IPS DF 6.9 (cell line): ENCODE measurements around the gene CCNL1.

Source experiments
- DNase-seq: peaks from one replicate; pipeline ENCODE4 v3.0.0-alpha.2; 2013; ENCODE audit warnings: low read depth, low spot score
- H3K27ac ChIP-seq: one replicate; pipeline ENCODE4 v1.5.1; 2013; ENCODE audit warnings: low read length, control low read depth
- H3K27me3 ChIP-seq: 2 replicates; pipeline ENCODE4 v1.6.1; 2013; ENCODE audit warnings: mild to moderate bottlenecking, low read length; ENCODE audit not compliant: control insufficient read depth, insufficient read depth
- H3K36me3 ChIP-seq: 2 replicates; pipeline ENCODE4 v1.6.1; 2013; ENCODE audit warnings: low read length; ENCODE audit not compliant: control insufficient read depth, insufficient read depth
- H3K4me1 ChIP-seq: 2 replicates; pipeline ENCODE4 v1.6.1; 2013; ENCODE audit warnings: low read length; ENCODE audit not compliant: control insufficient read depth, insufficient read depth
- H3K4me3 ChIP-seq: 2 replicates; pipeline ENCODE4 v1.5.1; 2013; ENCODE audit warnings: mild to moderate bottlenecking, low read length
- H3K9me3 ChIP-seq: 2 replicates; pipeline ENCODE4 v1.6.1; 2013; ENCODE audit warnings: low read length, inconsistent platforms; ENCODE audit not compliant: control insufficient read depth, insufficient read depth
- WGBS: extraction: QIAGEN DNeasy Blood & Tissue Kit; methylation state at CpG from one replicate; pipeline ENCODE4 v1.1.7; 2013; ENCODE audit warnings: mixed read lengths, missing lambda C conversion rate; ENCODE audit not compliant: insufficient read length, insufficient coverage; 5-methylcytosine and 5-hydroxymethylcytosine counted together

Gene CCNL1

DNA sequence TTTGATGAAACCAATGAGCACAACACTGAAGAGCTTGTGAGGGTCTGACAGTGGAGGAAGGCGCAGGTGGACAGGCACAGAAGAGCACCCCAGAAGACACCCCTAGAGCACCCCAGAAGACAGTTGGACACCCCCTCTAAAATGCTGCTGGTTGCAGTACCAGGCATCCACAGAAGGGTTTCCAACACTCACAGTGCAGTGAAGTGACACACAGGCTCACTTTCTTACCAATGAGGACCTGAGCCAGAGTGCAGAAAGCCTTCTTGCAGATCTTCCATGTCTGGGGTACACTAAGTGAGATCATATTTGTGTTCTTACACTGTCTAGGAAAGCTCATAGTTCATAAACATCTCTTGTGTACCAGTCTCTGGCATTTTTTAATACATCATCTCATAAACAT is 27.6 kb downstream of the CCNL1 start:
- DNase-seq = no peak
- no peaks in the 10 kb centered on the region for H3K9me3 ChIP-seq
- no CpG with 5 or more reads among the region's 1 CpG for WGBS
- H3K4me3 ChIP-seq = no peak overlapping the region
- H3K27ac ChIP-seq = no peak overlapping the region
- peaks cover 6% of the 10 kb centered on the region for H3K4me1 ChIP-seq
- H3K27me3 ChIP-seq = no peaks in the 10 kb centered on the region
- no peaks in the 10 kb centered on the region for H3K36me3 ChIP-seq

- no CpG with 5 or more reads among the region's 5 CpGs for WGBS
- H3K27me3 ChIP-seq = no peaks in the 10 kb centered on the region
- no peak overlapping the region for H3K4me3 ChIP-seq
- no peaks in the 10 kb centered on the region for H3K36me3 ChIP-seq
- no peak overlapping the region for H3K27ac ChIP-seq
- H3K9me3 ChIP-seq = no peaks in the 10 kb centered on the region
- peaks cover 6% of the 10 kb centered on the region for H3K4me1 ChIP-seq
- no peak for DNase-seq
Observed at GRCh38 chr3:157131861-157132260, 28.1 kb downstream of the CCNL1 start.

DNA sequence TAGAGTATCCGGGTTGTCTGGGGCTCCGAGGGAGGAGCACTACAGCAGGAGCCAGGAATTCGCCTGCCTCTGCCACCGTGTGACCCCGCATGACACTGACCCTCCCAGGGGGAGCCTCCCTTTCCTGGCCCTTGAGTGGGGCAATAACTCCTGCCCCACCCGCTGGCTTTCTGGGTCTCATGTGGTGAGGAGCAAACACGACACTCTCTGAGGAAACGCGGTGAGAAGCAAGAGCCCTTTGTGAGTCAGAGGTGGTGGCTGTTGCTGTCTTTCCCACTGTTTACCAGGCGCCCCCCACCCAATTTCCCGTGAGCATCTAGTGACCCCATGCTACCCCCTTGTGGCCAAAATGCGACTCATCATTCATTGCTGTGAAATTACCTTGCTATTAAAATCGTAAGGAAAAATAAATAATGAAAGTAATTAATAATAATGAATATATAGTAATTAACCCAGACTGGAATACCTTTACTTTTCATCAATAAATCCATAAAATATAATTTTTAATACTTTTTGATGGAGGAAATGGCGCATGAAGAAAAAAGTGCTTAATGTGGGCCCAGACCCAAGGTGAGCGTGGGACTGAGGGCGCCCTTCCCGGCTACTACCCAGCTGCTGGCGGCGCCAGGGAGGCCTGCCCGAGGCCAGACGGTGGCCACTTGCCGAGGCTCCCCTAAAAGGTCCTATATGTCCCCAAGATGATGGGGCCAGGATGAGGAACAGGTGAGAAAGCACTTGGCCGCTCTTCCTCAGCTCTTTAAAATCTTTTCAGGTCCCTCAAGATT is 29.3 kb downstream of the CCNL1 start:
- Histone ChIP-seq H3K27me3 (no peaks in the 10 kb centered on the region), H3K36me3 (no peaks in the 10 kb centered on the region), H3K9me3 (no peaks in the 10 kb centered on the region), H3K27ac (no peak overlapping the region), H3K4me3 (no peak overlapping the region), H3K4me1 (peaks cover 6% of the 10 kb centered on the region)
- peak; percentile 37 for DNase-seq
- WGBS = no CpG with 5 or more reads among the region's 23 CpGs

DNA sequence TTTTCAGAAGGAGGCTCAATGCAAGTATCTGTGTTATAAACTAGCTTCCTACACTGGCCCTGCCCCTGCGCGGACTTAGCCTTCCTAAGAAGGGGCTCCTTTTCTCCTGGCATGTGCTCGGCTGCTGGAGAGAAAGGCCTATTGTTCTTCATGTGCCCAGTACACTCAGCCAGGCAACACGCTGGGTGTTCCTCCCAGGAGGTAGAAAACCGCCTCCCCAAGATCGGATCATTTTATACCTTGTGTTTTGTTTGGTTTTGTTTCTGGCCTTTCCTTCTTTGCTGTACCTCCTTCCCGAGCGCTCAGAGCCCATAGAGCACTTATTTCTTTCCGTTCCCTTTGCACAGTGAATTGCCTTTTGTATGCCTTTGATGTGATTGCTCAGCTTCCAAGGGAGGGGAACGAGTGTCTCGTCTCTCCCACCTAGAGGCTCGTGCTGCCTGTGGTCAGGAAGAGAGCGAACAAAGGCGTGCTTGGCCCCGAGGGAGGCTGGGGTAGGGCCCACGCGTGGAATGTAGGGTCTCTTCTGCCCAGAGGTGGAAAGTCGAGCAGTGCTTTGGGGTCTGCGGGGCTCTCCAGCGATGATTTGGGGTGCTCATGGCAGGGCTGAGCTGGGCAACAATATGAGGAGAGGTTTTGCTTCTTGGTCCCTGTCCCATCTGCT is 30.0 kb downstream of the CCNL1 start:
- DNase-seq = no peak
- Histone ChIP-seq H3K4me1 (peaks cover 6% of the 10 kb centered on the region), H3K36me3 (no peaks in the 10 kb centered on the region), H3K27me3 (no peaks in the 10 kb centered on the region), H3K27ac (no peak overlapping the region), H3K9me3 (no peaks in the 10 kb centered on the region), H3K4me3 (no peak overlapping the region)
- WGBS = no CpG with 5 or more reads among the region's 20 CpGs

DNA sequence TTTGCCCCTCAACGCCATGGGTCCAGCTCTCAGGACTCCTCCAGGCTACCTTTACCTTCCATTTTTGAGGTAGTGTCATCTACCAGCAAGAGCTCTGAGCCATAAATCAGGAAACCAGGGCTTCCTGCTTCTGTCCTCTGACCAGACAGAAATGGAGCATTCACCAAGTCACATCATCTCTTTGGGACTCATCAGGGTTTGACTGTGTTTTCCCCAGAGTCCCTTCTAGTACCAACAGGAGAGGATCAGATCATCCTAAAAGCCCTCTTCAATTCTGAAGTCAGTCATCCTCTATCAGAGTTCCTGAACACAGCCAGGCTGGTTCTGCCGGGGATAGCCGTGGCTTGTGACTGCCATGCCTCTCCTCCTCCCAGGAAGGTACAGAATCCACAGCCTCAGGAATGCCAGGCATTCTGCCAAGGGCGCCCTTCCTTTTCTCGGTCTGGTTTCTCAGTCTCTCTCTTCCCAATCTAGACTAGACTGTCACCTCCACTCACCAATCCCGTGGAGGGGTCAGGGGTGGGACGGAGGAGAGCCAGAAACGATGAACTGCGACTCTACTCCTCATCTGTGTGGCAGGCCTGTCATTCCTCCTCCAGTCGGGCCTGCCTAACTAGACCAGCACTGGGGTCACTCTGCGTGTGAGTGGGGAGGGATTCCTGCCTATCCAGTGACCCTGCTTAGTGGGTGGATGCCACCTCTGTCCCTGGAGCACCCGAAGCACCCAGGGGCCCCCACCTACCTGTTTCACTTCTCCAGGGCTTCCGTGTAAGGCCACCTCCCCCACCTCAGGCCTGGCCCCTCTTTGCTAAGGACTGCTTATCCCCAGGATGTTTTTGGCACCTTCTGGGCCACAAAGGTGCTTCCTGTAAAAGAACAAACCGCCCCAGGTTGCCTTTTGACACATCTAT is 30.9 kb downstream of the CCNL1 start:
- WGBS = no CpG with 5 or more reads among the region's 14 CpGs
- H3K27ac ChIP-seq = no peak overlapping the region
- no peaks in the 10 kb centered on the region for H3K36me3 ChIP-seq
- no peak overlapping the region for H3K4me3 ChIP-seq
- no peaks in the 10 kb centered on the region for H3K9me3 ChIP-seq
- no peaks in the 10 kb centered on the region for H3K27me3 ChIP-seq
- DNase-seq = no peak
- peaks cover 6% of the 10 kb centered on the region for H3K4me1 ChIP-seq

- no peaks in the 10 kb centered on the region for H3K27me3 ChIP-seq
- no peaks in the 10 kb centered on the region for H3K9me3 ChIP-seq
- H3K4me1 ChIP-seq = peaks cover 6% of the 10 kb centered on the region
- no peak overlapping the region for H3K27ac ChIP-seq
- H3K4me3 ChIP-seq = no peak overlapping the region
- no peak for DNase-seq
- no CpG with 5 or more reads among the region's 8 CpGs for WGBS
- H3K36me3 ChIP-seq = no peaks in the 10 kb centered on the region
Observed at GRCh38 chr3:157127831-157128767, 31.8 kb downstream of the CCNL1 start.

GRCh38 chr3:157127268-157127667 is 32.7 kb downstream of the CCNL1 start:
- peaks cover 6% of the 10 kb centered on the region for H3K4me1 ChIP-seq
- H3K4me3 ChIP-seq = no peak overlapping the region
- no peak for DNase-seq
- H3K27ac ChIP-seq = no peak overlapping the region
- H3K9me3 ChIP-seq = no peaks in the 10 kb centered on the region
- no CpG with 5 or more reads among the region's 5 CpGs for WGBS
- H3K36me3 ChIP-seq = no peaks in the 10 kb centered on the region
- H3K27me3 ChIP-seq = no peaks in the 10 kb centered on the region

- Histone ChIP-seq H3K4me3 (no peak overlapping the region), H3K27ac (no peak overlapping the region), H3K4me1 (peaks cover 6% of the 10 kb centered on the region), H3K27me3 (no peaks in the 10 kb centered on the region), H3K9me3 (no peaks in the 10 kb centered on the region), H3K36me3 (no peaks in the 10 kb centered on the region)
- no peak for DNase-seq
- WGBS = no CpG with 5 or more reads among the region's 1 CpG
Observed at GRCh38 chr3:157126365-157126764, 33.6 kb downstream of the CCNL1 start.

GRCh38 chr3:157125101-157125500 is 34.8 kb downstream of the CCNL1 start:
- no peak overlapping the region for H3K4me3 ChIP-seq
- H3K4me1 ChIP-seq = peaks cover 2% of the 10 kb centered on the region
- H3K9me3 ChIP-seq = no peaks in the 10 kb centered on the region
- DNase-seq = no peak
- no peaks in the 10 kb centered on the region for H3K36me3 ChIP-seq
- no peak overlapping the region for H3K27ac ChIP-seq
- no peaks in the 10 kb centered on the region for H3K27me3 ChIP-seq

- H3K4me3 ChIP-seq = no peak overlapping the region
- H3K36me3 ChIP-seq = no peaks in the 10 kb centered on the region
- no peaks in the 10 kb centered on the region for H3K9me3 ChIP-seq
- H3K4me1 ChIP-seq = no peaks in the 10 kb centered on the region
- H3K27ac ChIP-seq = no peak overlapping the region
- no peaks in the 10 kb centered on the region for H3K27me3 ChIP-seq
- no peak for DNase-seq
Observed at GRCh38 chr3:157123621-157124020, 36.3 kb downstream of the CCNL1 start.
